H1 (cell line): ENCODE results near the gene TEX51. TPM values are rescaled to one million over a fixed set of nuclear protein-coding genes. Genes with fewer than 3 reads are reported as not detected.

Experiments used
- EP300 ChIP-seq, 2 experiments: IDR thresholded peaks; 1 replicate in 1 of 2; 2 replicates in 1 of 2; pipeline ENCODE4 v1.6.1; 2011 to 2012; ENCODE audit warnings: low read depth in 2 of 2, low read length in 2 of 2, mild to moderate bottlenecking in 2 of 2, borderline replicate concordance in 1 of 2, inconsistent platforms in 1 of 2, moderate library complexity in 1 of 2
- EZH2 ChIP-seq: fragments of 200-600 bp; sonication (generic); IDR thresholded peaks from 2 replicates; pipeline ENCODE4 v1.7.1; 2012; ENCODE audit warnings: low read depth, mild to moderate bottlenecking, moderate library complexity, low read length, inconsistent platforms; ENCODE audit not compliant: severe bottlenecking
- GTF2F1 ChIP-seq: IDR thresholded peaks from 2 replicates; pipeline ENCODE4 v1.6.1; 2012; ENCODE audit warnings: low read depth, low read length, improper control_type of control experiment, borderline replicate concordance
- polyA plus RNA-seq, 7 experiments: library from polyadenylated mRNA; depleted of rRNA in 3 of 7; stranded (reverse) in 5 of 7; unstranded in 2 of 7; fragments of >200 nt in 5 of 7; fragments of 200-250 nt in 2 of 7; gene quantifications; 1 replicate in 5 of 7; 2 replicates in 1 of 7; 4 replicates in 1 of 7; pipeline versions ENCODE4 v1.2.1 to v1.2.3, GENCODE V29; 2011 to 2013; ENCODE audit warnings: missing spikeins in 2 of 7, mixed read lengths in 2 of 7
- total RNA-seq: library from RNA; stranded (reverse); fragmentation: NEBNext Ultra II Directional; extraction: Animal tissue kit (Norgen Biotek cat#: 25700); gene quantifications from 2 replicates; pipeline ENCODE4 v1.2.1, GENCODE V29; 2021

Gene TEX51
- total and polyA plus RNA-seq, 2 of the 8 experiments (the other 6 are each of a cell fraction or from before 2014, with no cell fraction given) = not detected

- TF ChIP-seq EZH2 (no peak), EP300 (IDR thresholded peaks at IDR 0.05; ENCODE audit: borderline replicate concordance in 1 of 2, low read depth in 2 of 2, low read length in 2 of 2) (no peak), GTF2F1 (no peak)
Observed at GRCh38 chr2:126902859-126903258, 4.2 kb downstream of the TEX51 start (continued).
